OCI-LY7 (cell line): Measurements from ENCODE around the gene LIPH. TPM values are rescaled to one million over a fixed set of nuclear protein-coding genes. Genes with fewer than 3 reads are reported as not detected.
"Not testable (repeated sequence)": the region's sequence is repeated elsewhere in the genome, so short reads cannot be mapped to it uniquely, and the experiment has no call there.

ENCODE experiments used
- BruUV-seq: library from RNA; stranded (reverse); fragments of 400-500 nt; replicated peaks from 2 replicates; lab custom pipeline; 2021; lab: Mats Ljungman, UMichigan
- CTCF ChIA-PET: fragments of 300-600 bp; sonication (Branson Sonifier 250); formaldehyde crosslinking; loops from one replicate; lab custom pipeline; 2022; ENCODE audit warnings: antibody characterized with exemption; ENCODE audit not compliant: unreplicated experiment; lab: Charles Lee
- POLR2A ChIA-PET: fragments of 300-600 bp; sonication (Branson Sonifier 250); formaldehyde crosslinking; loops from one replicate; lab custom pipeline; 2022; ENCODE audit warnings: antibody characterized with exemption; lab: Charles Lee
- DNase-seq: peaks from one replicate; pipeline ENCODE4 v3.0.0-alpha.2; 2015; ENCODE audit warnings: low spot score
- H2AFZ ChIP-seq: fragments of 200-600 bp; sonication (generic), shearing (Covaris generic); 2 replicates; pipeline ENCODE4 v1.6.1; 2014; ENCODE audit warnings: mild to moderate bottlenecking, antibody characterized with exemption, low read length, moderate library complexity
- H3K27ac ChIP-seq: fragments of 200-600 bp; sonication (generic); 2 replicates; pipeline ENCODE4 v1.5.1; 2014; ENCODE audit warnings: mixed run types, low read depth, mild to moderate bottlenecking, moderate library complexity, low read length, inconsistent platforms; ENCODE audit not compliant: poor library complexity, severe bottlenecking
- H3K36me3 ChIP-seq: fragments of 200-600 bp; sonication (generic); 2 replicates; pipeline ENCODE4 v1.6.1; 2014; ENCODE audit warnings: mild to moderate bottlenecking, antibody characterized with exemption, low read length, moderate library complexity, mixed read lengths; ENCODE audit not compliant: insufficient read depth
- H3K4me1 ChIP-seq: fragments of 200-600 bp; sonication (generic); 2 replicates; pipeline ENCODE4 v1.5.1; 2014; ENCODE audit warnings: mild to moderate bottlenecking, low read length; ENCODE audit not compliant: insufficient read depth, poor library complexity, severe bottlenecking
- H3K4me2 ChIP-seq: fragments of 200-600 bp; sonication (generic); 2 replicates; pipeline ENCODE4 v1.6.1; 2014; ENCODE audit warnings: mild to moderate bottlenecking, low read length
- H3K4me3 ChIP-seq: fragments of 200-600 bp; sonication (generic); 2 replicates; pipeline ENCODE4 v1.5.1; 2014; ENCODE audit warnings: mild to moderate bottlenecking, low read depth, low read length; ENCODE audit not compliant: poor library complexity, severe bottlenecking
- H3K79me2 ChIP-seq: fragments of 200-600 bp; sonication (generic); 2 replicates; pipeline ENCODE4 v1.6.1; 2016; ENCODE audit warnings: low read depth, mild to moderate bottlenecking, low read length, moderate library complexity, mixed read lengths; ENCODE audit not compliant: insufficient read depth
- H3K9me2 ChIP-seq: fragments of 200-600 bp; sonication (generic); 2 replicates; pipeline ENCODE4 v1.6.1; 2016; ENCODE audit warnings: mild to moderate bottlenecking, low read length, mixed read lengths; ENCODE audit not compliant: insufficient read depth
- H3K9me3 ChIP-seq: fragments of 200-600 bp; sonication (generic); 2 replicates; pipeline ENCODE4 v1.6.1; 2014; ENCODE audit warnings: mild to moderate bottlenecking, mixed run types, low read length, mixed read lengths
- H4K20me1 ChIP-seq: fragments of 200-600 bp; sonication (generic); 2 replicates; pipeline ENCODE4 v1.6.1; 2014; ENCODE audit warnings: mild to moderate bottlenecking, antibody characterized with exemption, low read length, moderate library complexity, mixed read lengths; ENCODE audit not compliant: insufficient read depth
- EZH2phosphoT487 ChIP-seq: fragments of 200-600 bp; sonication (generic); IDR thresholded peaks from 2 replicates; pipeline ENCODE4 v1.6.1; 2018; ENCODE audit warnings: low read depth, borderline replicate concordance, mild to moderate bottlenecking, mixed run types, antibody characterized with exemption, low read length, moderate library complexity, mixed read lengths
- intact Hi-C: fragments of 100-400 bp; cut with micrococcal nuclease; formaldehyde crosslinking; loops from one replicate; pipeline ENCODE4 v1.10.0; 2022; ENCODE audit not compliant: unreplicated experiment
- total RNA-seq, 2 experiments: library from RNA; depleted of rRNA in 1 of 2; stranded (reverse); fragments of >200 nt in 1 of 2; shearing (Covaris generic) in 1 of 2; gene quantifications; 2 replicates each; pipeline ENCODE4 v1.2.3, GENCODE V29; 2014 to 2022
- TF ChIP-seq, protein P1 (sequence below): fragments of 200-600 bp; sonication (generic); conservative IDR thresholded peaks from 2 replicates; pipeline ENCODE4 v1.5.1; 2014; ENCODE audit warnings: mild to moderate bottlenecking, antibody characterized with exemption, low read length, moderate library complexity, mixed read lengths

LIPH gene
- total RNA-seq, 2 experiments from 2014 or later: not detected

DNA sequence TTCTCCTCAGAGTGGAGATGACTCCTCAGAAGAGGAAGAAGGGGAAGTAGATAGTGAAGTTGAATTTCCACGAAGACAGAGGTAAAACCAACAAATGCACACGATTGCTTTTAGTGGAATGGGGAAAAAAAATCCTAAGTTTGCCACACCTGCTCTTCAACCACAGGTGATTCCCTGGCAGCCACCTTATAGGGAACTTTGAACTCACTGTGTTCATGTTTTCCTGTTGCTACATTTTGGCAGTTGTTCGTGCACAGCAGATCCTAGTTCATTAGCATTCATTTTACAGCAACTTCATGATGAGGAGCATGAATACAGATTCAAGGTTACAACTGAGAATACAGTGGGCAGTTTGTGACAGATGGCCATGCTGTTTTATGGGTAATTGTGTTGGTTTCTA, 75.1 kb downstream of the LIPH start:
- CTCF ChIA-PET: no interaction called here
- Histone ChIP-seq H4K20me1 (no peaks in the 10 kb centered on the region), H3K36me3 (no peaks in the 10 kb centered on the region), H3K4me2 (no peak overlapping the region), H3K4me3 (no peak overlapping the region), H3K9me3 (no peaks in the 10 kb centered on the region), H3K27ac (no peak overlapping the region), H3K79me2 (no peaks in the 10 kb centered on the region), H3K4me1 (no peaks in the 10 kb centered on the region), H3K9me2 (no peaks in the 10 kb centered on the region), H2AFZ (no peak overlapping the region)
- POLR2A ChIA-PET: interaction anchor here (1.6 kb wide), 1 partner anchor 75 kb away, joined by 3 read pairs; the partner anchor contains the start of gene LIPH
- DNase-seq: no peak
- no TSS peak for BruUV-seq
- TF ChIP-seq, protein P1, sequence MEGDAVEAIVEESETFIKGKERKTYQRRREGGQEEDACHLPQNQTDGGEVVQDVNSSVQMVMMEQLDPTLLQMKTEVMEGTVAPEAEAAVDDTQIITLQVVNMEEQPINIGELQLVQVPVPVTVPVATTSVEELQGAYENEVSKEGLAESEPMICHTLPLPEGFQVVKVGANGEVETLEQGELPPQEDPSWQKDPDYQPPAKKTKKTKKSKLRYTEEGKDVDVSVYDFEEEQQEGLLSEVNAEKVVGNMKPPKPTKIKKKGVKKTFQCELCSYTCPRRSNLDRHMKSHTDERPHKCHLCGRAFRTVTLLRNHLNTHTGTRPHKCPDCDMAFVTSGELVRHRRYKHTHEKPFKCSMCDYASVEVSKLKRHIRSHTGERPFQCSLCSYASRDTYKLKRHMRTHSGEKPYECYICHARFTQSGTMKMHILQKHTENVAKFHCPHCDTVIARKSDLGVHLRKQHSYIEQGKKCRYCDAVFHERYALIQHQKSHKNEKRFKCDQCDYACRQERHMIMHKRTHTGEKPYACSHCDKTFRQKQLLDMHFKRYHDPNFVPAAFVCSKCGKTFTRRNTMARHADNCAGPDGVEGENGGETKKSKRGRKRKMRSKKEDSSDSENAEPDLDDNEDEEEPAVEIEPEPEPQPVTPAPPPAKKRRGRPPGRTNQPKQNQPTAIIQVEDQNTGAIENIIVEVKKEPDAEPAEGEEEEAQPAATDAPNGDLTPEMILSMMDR: no peak
- TF ChIP-seq EZH2phosphoT487: no peak
- intact Hi-C loops: no loop called here

DNA sequence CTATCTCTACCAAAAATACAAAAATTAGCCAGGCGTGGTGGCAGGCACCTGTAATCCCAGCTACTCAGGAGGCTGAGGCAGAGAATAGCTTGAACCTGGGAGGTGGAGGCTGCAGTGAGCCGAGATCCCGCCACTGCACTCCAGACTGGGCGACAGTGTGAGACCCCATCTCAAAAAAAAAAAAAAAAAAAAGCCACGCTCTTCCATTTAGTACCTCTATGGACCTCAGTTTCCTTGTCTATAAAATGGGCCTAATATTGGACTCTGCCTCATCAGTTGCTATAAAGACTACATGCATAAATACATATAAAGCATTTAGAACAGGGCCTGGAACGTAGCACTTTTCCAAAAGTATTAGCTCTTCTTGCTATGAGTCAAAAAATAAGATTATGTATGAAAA, 77.5 kb downstream of the LIPH start:
- H3K4me1 ChIP-seq, BruUV-seq, H2AFZ ChIP-seq, H4K20me1 ChIP-seq, DNase-seq, H3K27ac ChIP-seq, H3K9me2 ChIP-seq, POLR2A ChIA-PET, intact Hi-C loops, H3K9me3 ChIP-seq, H3K79me2 ChIP-seq, H3K4me2 ChIP-seq, CTCF ChIA-PET, H3K36me3 ChIP-seq, H3K4me3 ChIP-seq: not testable (repeated sequence)

- Histone ChIP-seq H3K27ac (no peak overlapping the region), H2AFZ (no peak overlapping the region), H3K4me2 (no peak overlapping the region), H3K9me2 (no peaks in the 10 kb centered on the region), H3K36me3 (no peaks in the 10 kb centered on the region), H3K79me2 (no peaks in the 10 kb centered on the region), H3K9me3 (no peaks in the 10 kb centered on the region), H3K4me3 (no peak overlapping the region), H3K4me1 (no peaks in the 10 kb centered on the region), H4K20me1 (no peaks in the 10 kb centered on the region)
- BruUV-seq: no TSS peak
- CTCF ChIA-PET: no interaction called here
- TF ChIP-seq, protein P1: no peak
- TF ChIP-seq EZH2phosphoT487: no peak
- DNase-seq: no peak
- intact Hi-C loops: no loop called here
- POLR2A ChIA-PET: no interaction called here
Measured at GRCh38 chr3:185473290-185473815, 79.0 kb downstream of the LIPH start.
